ENCODE data around the gene NUDT13. TPM values are rescaled to one million over a fixed set of nuclear protein-coding genes. Genes with fewer than 3 reads are reported as not detected.

NUDT13 gene
- total and polyA plus RNA-seq, 8 donors = 1.4 to 7.9 (median 7.6) TPM

- no peak overlapping the region for H3K4me3 ChIP-seq
- intact Hi-C loops (cut with DNase I) = no loop called here
- no peaks in the 10 kb centered on the region for H3K9me3 ChIP-seq
- peaks cover 0 to 54% of the 10 kb centered on the region in 2 donors for H3K36me3 ChIP-seq
- H3K4me1 ChIP-seq = peaks cover 12 to 14% of the 10 kb centered on the region in 2 donors
- no peak for DNase-seq
- TF ChIP-seq CTCF (IDR thresholded peaks at IDR 0.05) = no peak
- H3K27ac ChIP-seq = no peak overlapping the region
- no peak for ATAC-seq
- H3K27me3 ChIP-seq = no peaks in the 10 kb centered on the region
Measured at GRCh38 chr10:73073627-73074026, 36.6 kb upstream of the NUDT13 start.

GRCh38 chr10:73075829-73076228 is 34.4 kb upstream of the NUDT13 start:
- Histone ChIP-seq H3K9me3 (no peaks in the 10 kb centered on the region), H3K27ac (peak overlapping the region in 1 of 2 donors; percentile 93), H3K4me3 (no peak overlapping the region), H3K4me1 (peaks cover 12 to 14% of the 10 kb centered on the region in 2 donors), H3K36me3 (peaks cover 0 to 38% of the 10 kb centered on the region in 2 donors), H3K27me3 (no peaks in the 10 kb centered on the region)
- ATAC-seq = no peak
- intact Hi-C loops (cut with DNase I) = no loop called here
- DNase-seq = no peak
- no peak for TF ChIP-seq CTCF (IDR thresholded peaks at IDR 0.05)

GRCh38 chr10:73076360-73077183 is 33.7 kb upstream of the NUDT13 start:
- ATAC-seq (peak; percentile 93), DNase-seq (peak in 3 of 4 donors; percentile 64 to 82 (median 80))
- Histone ChIP-seq H3K4me1 (peaks cover 12 to 14% of the 10 kb centered on the region in 2 donors), H3K27ac (peak overlapping the region; percentile 70 to 93), H3K27me3 (no peaks in the 10 kb centered on the region), H3K9me3 (no peaks in the 10 kb centered on the region), H3K36me3 (peaks cover 0 to 31% of the 10 kb centered on the region in 2 donors), H3K4me3 (no peak overlapping the region)
- intact Hi-C loops (cut with DNase I) = no loop called here
- TF ChIP-seq CTCF (IDR thresholded peaks at IDR 0.05) = no peak

- H3K9me3 ChIP-seq = no peaks in the 10 kb centered on the region
- intact Hi-C loops (cut with DNase I) = no loop called here
- H3K4me1 ChIP-seq = peaks cover 21 to 23% of the 10 kb centered on the region in 2 donors
- no peaks in the 10 kb centered on the region for H3K27me3 ChIP-seq
- no peak overlapping the region for H3K27ac ChIP-seq
- ATAC-seq (no peak), DNase-seq (no peak)
- TF ChIP-seq CTCF (IDR thresholded peaks at IDR 0.05) = no peak
- no peak overlapping the region for H3K4me3 ChIP-seq
- H3K36me3 ChIP-seq = no peaks in the 10 kb centered on the region
Measured at GRCh38 chr10:73079779-73080541, 30.3 kb upstream of the NUDT13 start.

- TF ChIP-seq CTCF (IDR thresholded peaks at IDR 0.05) = no peak
- intact Hi-C loops (cut with DNase I) = no loop called here
- peaks cover 9 to 10% of the 10 kb centered on the region in 2 donors for H3K4me1 ChIP-seq
- no peak overlapping the region for H3K4me3 ChIP-seq
- DNase-seq (peak in 1 of 4 donors; percentile 22), ATAC-seq (peak; percentile 33)
- H3K9me3 ChIP-seq = no peaks in the 10 kb centered on the region
- no peaks in the 10 kb centered on the region for H3K36me3 ChIP-seq
- no peaks in the 10 kb centered on the region for H3K27me3 ChIP-seq
- peak overlapping the region in 1 of 2 donors; percentile 49 for H3K27ac ChIP-seq
Measured at GRCh38 chr10:73083221-73083620, 27.0 kb upstream of the NUDT13 start.

Data from left lung (tissue), 10 donors.